Karpas-422 (cell line): Measurements from ENCODE around the gene NTM. TPM values are rescaled to one million over a fixed set of nuclear protein-coding genes. Genes with fewer than 3 reads are reported as not detected.

Experiments
- DNase-seq: peaks from one replicate; pipeline ENCODE4 v3.0.0-alpha.2; 2015
- H2AFZ ChIP-seq: fragments of 200-600 bp; sonication (generic); 2 replicates; pipeline ENCODE4 v1.6.1; 2014; ENCODE audit warnings: antibody characterized with exemption, low read length, mixed read lengths
- H3K27ac ChIP-seq: fragments of 200-600 bp; sonication (generic); 2 replicates; pipeline ENCODE4 v1.5.1; 2014; ENCODE audit warnings: mild to moderate bottlenecking, low read length, moderate library complexity
- H3K27me3 ChIP-seq: fragments of 200-600 bp; sonication (generic); 2 replicates; pipeline ENCODE4 v1.6.1; 2014; ENCODE audit warnings: low read length, mixed read lengths
- H3K36me3 ChIP-seq: fragments of 200-600 bp; sonication (generic); 2 replicates; pipeline ENCODE4 v1.6.1; 2014; ENCODE audit warnings: low read length, mixed read lengths; ENCODE audit not compliant: insufficient read depth
- H3K4me1 ChIP-seq: fragments of 200-600 bp; sonication (generic); 2 replicates; pipeline ENCODE4 v1.6.1; 2014; ENCODE audit warnings: mild to moderate bottlenecking, low read length, mixed read lengths
- H3K4me2 ChIP-seq: fragments of 200-600 bp; sonication (generic); 2 replicates; pipeline ENCODE4 v1.6.1; 2014; ENCODE audit warnings: low read length, low read depth, mild to moderate bottlenecking; ENCODE audit not compliant: poor library complexity, severe bottlenecking
- H3K4me3 ChIP-seq: fragments of 200-600 bp; sonication (generic); 2 replicates; pipeline ENCODE4 v1.5.1; 2014; ENCODE audit warnings: mild to moderate bottlenecking, antibody characterized with exemption, low read length, mixed read lengths
- H3K79me2 ChIP-seq: fragments of 200-600 bp; sonication (generic); 2 replicates; pipeline ENCODE4 v1.6.1; 2014; ENCODE audit warnings: mild to moderate bottlenecking, low read length, mixed read lengths
- H3K9ac ChIP-seq: fragments of 200-600 bp; sonication (generic); 2 replicates; pipeline ENCODE4 v1.6.0; 2014; ENCODE audit warnings: low read length
- H3K9me2 ChIP-seq: fragments of 200-600 bp; sonication (generic), shearing (Covaris generic); replicated peaks from 2 replicates; pipeline ENCODE4 v1.6.0; 2014; ENCODE audit warnings: mild to moderate bottlenecking, low read length, moderate library complexity; ENCODE audit not compliant: insufficient read depth
- H3K9me3 ChIP-seq: fragments of 300-700, 200-600 bp; sonication (generic); 2 replicates; pipeline ENCODE4 v1.6.1; 2014; ENCODE audit warnings: low read length, mixed read lengths
- H4K20me1 ChIP-seq: fragments of 200-600 bp; sonication (generic); 2 replicates; pipeline ENCODE4 v1.6.1; 2014; ENCODE audit warnings: mild to moderate bottlenecking, antibody characterized with exemption, low read length, low read depth; ENCODE audit not compliant: insufficient read depth
- total RNA-seq: library from RNA; depleted of rRNA; stranded (reverse); fragments of >200 nt; shearing (Covaris generic); gene quantifications from 2 replicates; pipeline ENCODE4 v1.2.3, GENCODE V29; 2014; ENCODE audit warnings: low replicate concordance

NTM gene
- total RNA-seq, 1 experiment from 2014 or later: not detected

DNA sequence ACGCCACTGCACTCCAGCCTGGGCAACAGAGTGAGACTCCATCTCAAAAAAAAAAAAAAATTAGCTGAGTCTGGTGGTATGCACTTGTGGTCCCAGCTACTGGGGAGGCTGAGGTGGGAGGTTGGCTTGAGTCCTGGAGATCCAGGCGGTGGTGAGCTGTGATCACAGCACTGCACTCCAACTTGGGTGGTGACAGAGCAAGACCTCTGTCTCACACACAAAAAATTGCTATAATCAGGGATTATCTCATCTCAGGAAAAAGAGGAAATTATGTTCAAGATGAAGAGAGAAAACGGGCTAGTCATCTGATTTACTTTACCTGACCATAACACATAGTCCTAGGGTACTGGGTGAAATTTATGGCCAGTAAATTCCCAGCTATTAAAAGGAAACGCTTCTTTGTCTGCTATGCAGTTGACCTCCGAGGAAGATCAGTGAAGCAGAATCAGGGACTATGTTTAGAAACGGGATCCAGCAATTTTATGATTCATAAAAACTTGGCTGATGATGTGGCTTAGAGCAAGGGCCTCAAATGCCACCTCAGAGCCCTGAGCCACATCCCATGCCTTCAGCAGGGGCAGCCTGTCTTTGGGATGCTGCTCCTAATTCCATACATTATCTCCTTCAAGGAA, 386.2 kb downstream of the NTM start:
- DNase-seq: no peak
- Histone ChIP-seq H3K9ac (no peak overlapping the region), H3K27ac (no peak overlapping the region), H3K4me1 (no peaks in the 10 kb centered on the region), H4K20me1 (no peaks in the 10 kb centered on the region), H2AFZ (no peak overlapping the region), H3K36me3 (no peaks in the 10 kb centered on the region), H3K79me2 (no peaks in the 10 kb centered on the region), H3K9me3 (no peaks in the 10 kb centered on the region), H3K4me3 (no peak overlapping the region), H3K9me2 (no peaks in the 10 kb centered on the region), H3K27me3 (no peaks in the 10 kb centered on the region), H3K4me2 (no peak overlapping the region)

DNA sequence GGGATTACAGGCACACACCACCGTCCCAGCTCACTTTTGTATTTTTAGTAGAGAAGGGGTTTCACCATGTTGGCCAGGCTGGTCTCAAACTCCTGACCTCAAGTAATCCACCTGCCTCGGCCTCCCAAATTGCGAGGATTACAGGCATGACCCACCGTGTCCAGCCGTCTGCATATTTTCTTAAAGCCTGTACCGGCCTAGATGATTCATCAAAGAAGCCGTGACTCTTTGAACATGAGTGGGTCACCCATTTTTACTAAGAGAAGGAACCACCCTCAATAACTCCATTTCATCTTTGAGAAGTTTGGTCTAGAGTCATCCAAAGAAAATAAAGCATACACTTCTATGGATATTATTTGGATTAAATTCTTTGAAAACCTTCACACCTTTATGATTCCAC, 388.3 kb downstream of the NTM start:
- no peaks in the 10 kb centered on the region for H3K27me3 ChIP-seq

DNA sequence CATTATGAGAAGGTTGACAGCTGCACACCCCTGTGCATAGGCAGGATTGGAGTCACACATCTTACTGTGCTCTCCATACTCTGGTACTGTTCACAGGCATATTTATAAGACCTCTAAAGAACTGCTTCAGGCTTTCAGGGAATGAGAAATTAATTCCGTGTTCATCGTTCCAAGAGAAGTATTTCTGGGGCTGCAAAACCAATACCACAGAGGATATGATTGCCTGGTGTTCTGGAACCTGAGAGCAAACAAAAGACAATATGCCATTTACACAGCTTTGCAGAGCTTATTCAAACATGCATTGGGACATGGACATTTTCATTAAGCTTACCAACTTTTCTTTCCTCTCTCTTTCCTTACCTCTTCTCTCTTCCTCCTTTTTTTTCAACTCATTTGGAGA, 388.7 kb downstream of the NTM start:
- Histone ChIP-seq H3K36me3 (no peaks in the 10 kb centered on the region), H3K4me3 (no peak overlapping the region), H3K9me2 (no peaks in the 10 kb centered on the region), H4K20me1 (no peaks in the 10 kb centered on the region), H3K4me1 (no peaks in the 10 kb centered on the region), H3K9me3 (no peaks in the 10 kb centered on the region), H3K27ac (no peak overlapping the region), H3K79me2 (no peaks in the 10 kb centered on the region), H3K27me3 (no peaks in the 10 kb centered on the region), H3K9ac (no peak overlapping the region), H2AFZ (no peak overlapping the region), H3K4me2 (no peak overlapping the region)
- no peak for DNase-seq

More for the DNA sequence above, 388.3 kb downstream of the NTM start:
- H3K9me2 ChIP-seq: no peaks in the 10 kb centered on the region
- H3K27ac ChIP-seq: no peak overlapping the region
- no peaks in the 10 kb centered on the region for H3K79me2 ChIP-seq
- no peak for DNase-seq
- no peak overlapping the region for H3K9ac ChIP-seq
- H2AFZ ChIP-seq: no peak overlapping the region
- H4K20me1 ChIP-seq: no peaks in the 10 kb centered on the region
- H3K4me3 ChIP-seq: no peak overlapping the region
- H3K4me2 ChIP-seq: no peak overlapping the region
- no peaks in the 10 kb centered on the region for H3K4me1 ChIP-seq
- H3K36me3 ChIP-seq: no peaks in the 10 kb centered on the region
- H3K9me3 ChIP-seq: no peaks in the 10 kb centered on the region

DNA sequence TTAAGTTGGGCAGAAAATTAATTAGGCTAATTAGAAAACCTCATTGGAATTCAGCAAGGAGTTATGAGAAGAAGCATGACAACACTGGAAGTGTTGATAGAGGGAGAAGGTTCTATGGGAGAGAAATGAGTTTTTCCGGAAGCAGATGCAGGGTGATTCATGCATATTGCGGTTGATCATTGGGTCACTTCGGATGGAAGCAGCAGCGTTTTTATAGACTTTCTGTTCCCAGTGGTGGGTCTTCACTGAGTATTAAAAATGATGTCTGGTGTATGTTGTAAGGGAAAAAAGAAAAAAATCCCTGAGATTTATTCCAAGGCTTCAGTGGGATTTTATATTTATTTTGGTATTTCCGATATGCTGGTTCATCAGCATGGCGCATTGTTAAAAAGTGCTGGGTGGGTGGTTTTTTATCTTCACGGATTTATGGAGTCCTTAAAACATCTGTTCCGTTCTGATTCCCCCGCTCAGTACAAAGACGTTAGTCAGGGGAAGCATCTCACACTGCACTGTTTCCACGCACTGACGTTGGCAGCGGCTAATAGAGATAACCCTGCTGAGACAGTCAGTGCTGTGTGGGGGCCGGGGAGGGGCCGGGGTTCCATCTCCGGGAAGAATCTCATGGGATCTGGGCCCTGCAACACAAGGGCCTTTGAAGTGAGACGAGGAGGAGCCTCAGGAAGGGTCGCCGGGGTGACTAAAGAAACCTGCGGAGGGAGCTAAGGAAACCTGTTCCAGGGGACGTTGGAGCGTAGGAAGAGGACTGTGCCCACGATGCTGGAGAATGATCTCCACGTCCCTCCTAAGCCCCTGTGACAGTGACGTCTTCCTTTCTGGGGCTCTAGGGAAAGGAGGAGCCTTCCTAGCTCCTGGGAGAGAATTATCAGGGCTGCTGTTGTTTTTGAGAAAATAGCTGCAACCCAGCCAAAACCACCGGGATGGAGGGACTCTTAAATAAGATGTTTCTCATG, 390.0 kb downstream of the NTM start:
- Histone ChIP-seq H3K27me3 (no peaks in the 10 kb centered on the region), H3K9ac (no peak overlapping the region), H3K4me3 (no peak overlapping the region), H3K4me2 (no peak overlapping the region), H2AFZ (no peak overlapping the region), H3K27ac (no peak overlapping the region), H3K4me1 (no peaks in the 10 kb centered on the region), H3K36me3 (no peaks in the 10 kb centered on the region), H4K20me1 (no peaks in the 10 kb centered on the region), H3K79me2 (no peaks in the 10 kb centered on the region), H3K9me2 (no peaks in the 10 kb centered on the region), H3K9me3 (no peaks in the 10 kb centered on the region)
- no peak for DNase-seq

DNA sequence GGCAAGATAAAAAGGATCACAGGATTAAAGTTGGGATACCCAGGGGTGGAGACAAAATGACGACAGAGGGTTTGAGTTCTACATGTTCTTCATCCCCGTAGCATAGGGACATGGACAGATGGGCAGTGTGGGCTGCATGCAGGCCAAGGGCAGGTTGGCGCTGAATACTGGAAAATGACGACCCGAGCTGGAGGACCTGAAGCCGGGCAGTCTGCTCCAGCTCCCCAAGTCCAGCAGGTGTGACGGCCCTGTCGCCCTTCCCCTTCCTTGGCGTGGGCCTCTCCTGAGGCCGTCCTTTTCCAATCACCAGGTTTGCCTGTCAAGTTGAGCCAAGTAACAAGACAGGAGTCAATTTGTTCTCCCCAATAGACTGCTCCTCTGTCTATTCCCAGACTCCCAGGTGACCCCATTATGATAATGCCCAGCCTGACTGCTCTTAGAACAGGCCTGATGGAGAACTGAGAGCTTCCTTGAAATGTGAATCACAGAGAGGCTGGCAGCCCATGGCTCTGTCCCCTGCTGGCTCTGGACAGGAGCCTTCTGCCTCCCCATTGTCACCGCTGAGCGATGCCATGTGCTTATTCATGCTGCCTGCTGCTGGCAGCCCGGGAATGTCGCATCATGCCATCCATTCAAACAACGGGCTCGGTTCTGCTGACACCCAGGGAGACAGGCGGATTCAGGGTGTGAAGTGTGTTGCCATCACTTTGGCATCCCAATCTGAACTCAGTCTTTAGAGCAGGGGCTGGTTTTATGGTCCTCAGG, 392.1 kb downstream of the NTM start:
- Histone ChIP-seq H3K4me3 (no peak overlapping the region), H3K9me2 (no peaks in the 10 kb centered on the region), H3K36me3 (no peaks in the 10 kb centered on the region), H3K79me2 (no peaks in the 10 kb centered on the region), H3K9me3 (no peaks in the 10 kb centered on the region), H3K27me3 (no peaks in the 10 kb centered on the region), H3K4me2 (no peak overlapping the region), H4K20me1 (no peaks in the 10 kb centered on the region), H3K9ac (no peak overlapping the region), H3K27ac (no peak overlapping the region), H3K4me1 (no peaks in the 10 kb centered on the region), H2AFZ (no peak overlapping the region)
- DNase-seq: no peak

DNA sequence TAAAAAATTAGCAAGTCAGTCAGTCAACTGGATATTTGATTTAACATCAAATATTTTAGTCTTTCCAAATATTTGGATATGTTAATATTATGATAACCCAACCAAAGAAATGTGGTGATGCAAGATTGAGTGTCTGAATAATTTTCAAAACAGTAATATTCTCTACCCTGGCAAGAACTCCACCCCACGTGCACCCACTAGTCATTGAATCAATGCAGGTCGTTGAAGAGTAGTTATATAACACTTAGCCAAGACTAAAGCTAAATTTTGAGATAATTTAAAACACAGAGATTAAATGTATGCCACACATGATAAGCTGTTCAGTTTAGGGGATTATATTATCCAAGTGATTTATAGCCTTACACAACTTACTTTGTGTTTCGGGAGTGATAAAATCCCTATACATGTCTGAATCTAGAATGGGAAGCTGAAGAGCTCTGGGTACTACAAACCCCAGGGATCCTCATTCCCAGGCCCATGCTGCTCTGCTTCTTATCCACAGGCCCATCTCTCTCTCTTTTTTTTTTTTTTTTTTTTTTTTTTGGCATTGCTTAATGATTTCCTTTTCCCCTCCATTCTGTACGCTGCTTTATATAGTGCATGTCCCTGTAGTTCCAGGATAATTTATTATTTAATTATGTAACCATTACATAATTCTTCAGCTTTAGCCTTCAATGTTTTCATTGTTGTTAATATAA, 392.9 kb downstream of the NTM start:
- Histone ChIP-seq H3K4me3 (no peak overlapping the region), H3K4me2 (no peak overlapping the region), H3K4me1 (no peaks in the 10 kb centered on the region), H3K9me3 (no peaks in the 10 kb centered on the region), H3K27ac (no peak overlapping the region), H4K20me1 (no peaks in the 10 kb centered on the region), H3K27me3 (no peaks in the 10 kb centered on the region), H2AFZ (no peak overlapping the region), H3K79me2 (no peaks in the 10 kb centered on the region), H3K9ac (no peak overlapping the region), H3K36me3 (no peaks in the 10 kb centered on the region), H3K9me2 (no peaks in the 10 kb centered on the region)
- no peak for DNase-seq

DNA sequence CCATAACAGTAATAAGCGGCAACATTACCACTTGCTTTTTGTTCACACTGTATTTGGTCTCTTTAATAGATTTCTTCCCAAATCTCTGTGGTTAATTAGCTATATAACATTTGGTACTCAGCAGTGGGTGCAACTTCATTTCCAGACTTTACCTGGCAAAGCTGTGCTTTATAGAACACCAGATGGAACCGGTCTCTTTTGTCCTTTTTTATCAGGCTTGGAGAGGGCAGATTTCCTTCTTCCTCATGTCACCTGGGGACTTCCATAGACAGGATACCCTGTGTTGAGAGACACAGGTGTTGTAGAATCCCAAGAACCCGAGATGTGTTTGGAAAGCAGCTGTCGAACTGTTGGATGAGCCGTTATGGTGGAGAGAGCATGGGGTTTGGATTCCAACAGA, 393.7 kb downstream of the NTM start:
- Histone ChIP-seq H3K27ac (no peak overlapping the region), H3K9ac (no peak overlapping the region), H3K36me3 (no peaks in the 10 kb centered on the region), H3K9me2 (no peaks in the 10 kb centered on the region), H3K27me3 (no peaks in the 10 kb centered on the region), H3K79me2 (no peaks in the 10 kb centered on the region), H2AFZ (no peak overlapping the region), H3K4me2 (no peak overlapping the region), H3K4me1 (no peaks in the 10 kb centered on the region), H4K20me1 (no peaks in the 10 kb centered on the region), H3K4me3 (no peak overlapping the region), H3K9me3 (no peaks in the 10 kb centered on the region)
- no peak for DNase-seq
